ENCODE measurements around the gene EEF1AKMT2. TPM values are rescaled to one million over a fixed set of nuclear protein-coding genes. Genes with fewer than 3 reads are reported as not detected.
"Not testable (repeated sequence)": the region's sequence is repeated elsewhere in the genome, so short reads cannot be mapped to it uniquely, and the experiment has no call there.

EEF1AKMT2 gene
- total and polyA plus RNA-seq, 2 experiments from 2014 or later: 17.3 to 23.9 TPM

- TF ChIP-seq CTCF (IDR thresholded peaks at IDR 0.05; ENCODE audit: low read depth, low read length): no peak
These were observed 44.7 kb downstream of the EEF1AKMT2 start for GRCh38 chr10:124746992-124747391.

GRCh38 chr10:124746447-124746846, 45.2 kb downstream of the EEF1AKMT2 start:
- H3K4me3 ChIP-seq; H3K9me3 ChIP-seq (ENCODE audit: low read depth); DNase-seq (ENCODE audit: low read depth in 1 of 2, low spot score in 1 of 2); H3K4me1 ChIP-seq (ENCODE audit: low read depth); H3K36me3 ChIP-seq; H3K27me3 ChIP-seq; H3K27ac ChIP-seq: not testable (repeated sequence)

More at GRCh38 chr10:124746992-124747391, 44.7 kb downstream of the EEF1AKMT2 start:
- Histone ChIP-seq H3K9me3 (ENCODE audit: low read depth) (no peaks in the 10 kb centered on the region), H3K27me3 (no peaks in the 10 kb centered on the region), H3K36me3 (no peaks in the 10 kb centered on the region), H3K27ac (no peak overlapping the region), H3K4me1 (ENCODE audit: low read depth) (peaks cover 3% of the 10 kb centered on the region), H3K4me3 (no peak overlapping the region)
- no peak for DNase-seq (ENCODE audit: low read depth in 1 of 2, low spot score in 1 of 2)

GRCh38 chr10:124745673-124746072, 46.0 kb downstream of the EEF1AKMT2 start:
- peaks cover 14% of the 10 kb centered on the region for H3K4me1 ChIP-seq (ENCODE audit: low read depth)
- DNase-seq (ENCODE audit: low read depth in 1 of 2, low spot score in 1 of 2): peak; percentile 59 to 75
- no peaks in the 10 kb centered on the region for H3K36me3 ChIP-seq
- no peaks in the 10 kb centered on the region for H3K27me3 ChIP-seq
- no peak overlapping the region for H3K27ac ChIP-seq
- H3K9me3 ChIP-seq (ENCODE audit: low read depth): no peaks in the 10 kb centered on the region
- no peak overlapping the region for H3K4me3 ChIP-seq
- TF ChIP-seq CTCF (IDR thresholded peaks at IDR 0.05; ENCODE audit: low read depth, low read length): peak; percentile 39

GRCh38 chr10:124745252-124745651, 46.4 kb downstream of the EEF1AKMT2 start:
- no peak overlapping the region for H3K27ac ChIP-seq
- H3K36me3 ChIP-seq: no peaks in the 10 kb centered on the region
- no peaks in the 10 kb centered on the region for H3K9me3 ChIP-seq (ENCODE audit: low read depth)
- peaks cover 18% of the 10 kb centered on the region for H3K4me1 ChIP-seq (ENCODE audit: low read depth)
- no peak for DNase-seq (ENCODE audit: low read depth in 1 of 2, low spot score in 1 of 2)
- no peak overlapping the region for H3K4me3 ChIP-seq
- TF ChIP-seq CTCF (IDR thresholded peaks at IDR 0.05; ENCODE audit: low read depth, low read length): no peak
- H3K27me3 ChIP-seq: no peaks in the 10 kb centered on the region

GRCh38 chr10:124744102-124745050, 47.3 kb downstream of the EEF1AKMT2 start, which contains the start of gene FAM53B:
TSS of gene FAM53B (minus strand) at chr10:124744378. CDS start at chr10:124706713, 37,665 bp downstream.
- TF ChIP-seq CTCF (IDR thresholded peaks at IDR 0.05; ENCODE audit: low read depth, low read length): no peak
- H3K4me3 ChIP-seq: peak within 1 kb of the TSS; percentile 83
- H3K9me3 ChIP-seq (ENCODE audit: low read depth): no peaks in the 10 kb centered on the region
- peak within 1 kb of the TSS; percentile 16 for H3K27ac ChIP-seq
- H3K4me1 ChIP-seq (ENCODE audit: low read depth): peaks cover 27% of the 10 kb centered on the region
- H3K27me3 ChIP-seq: no peaks in the 10 kb centered on the region
- no peaks in the 10 kb centered on the region for H3K36me3 ChIP-seq
- peak; percentile 89 to 92 for DNase-seq (ENCODE audit: low read depth in 1 of 2, low spot score in 1 of 2)

All from cardiac muscle cell (in vitro differentiated cells and primary cell).